HG02763 (cell line): ENCODE results near the gene GPALPP1.
"Not testable (repeated sequence)": the region's sequence is repeated elsewhere in the genome, so short reads cannot be mapped to it uniquely, and the experiment has no call there.

Source experiments
- ATAC-seq: cut with Tn5 transposase; IDR thresholded peaks from one replicate; pipeline ENCODE4 v1.9.1; 2021; ENCODE audit warnings: mild to moderate bottlenecking, moderate library complexity; ENCODE audit not compliant: unreplicated experiment

The GPALPP1 gene, protein sequence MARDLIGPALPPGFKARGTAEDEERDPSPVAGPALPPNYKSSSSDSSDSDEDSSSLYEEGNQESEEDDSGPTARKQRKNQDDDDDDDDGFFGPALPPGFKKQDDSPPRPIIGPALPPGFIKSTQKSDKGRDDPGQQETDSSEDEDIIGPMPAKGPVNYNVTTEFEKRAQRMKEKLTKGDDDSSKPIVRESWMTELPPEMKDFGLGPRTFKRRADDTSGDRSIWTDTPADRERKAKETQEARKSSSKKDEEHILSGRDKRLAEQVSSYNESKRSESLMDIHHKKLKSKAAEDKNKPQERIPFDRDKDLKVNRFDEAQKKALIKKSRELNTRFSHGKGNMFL

DNA sequence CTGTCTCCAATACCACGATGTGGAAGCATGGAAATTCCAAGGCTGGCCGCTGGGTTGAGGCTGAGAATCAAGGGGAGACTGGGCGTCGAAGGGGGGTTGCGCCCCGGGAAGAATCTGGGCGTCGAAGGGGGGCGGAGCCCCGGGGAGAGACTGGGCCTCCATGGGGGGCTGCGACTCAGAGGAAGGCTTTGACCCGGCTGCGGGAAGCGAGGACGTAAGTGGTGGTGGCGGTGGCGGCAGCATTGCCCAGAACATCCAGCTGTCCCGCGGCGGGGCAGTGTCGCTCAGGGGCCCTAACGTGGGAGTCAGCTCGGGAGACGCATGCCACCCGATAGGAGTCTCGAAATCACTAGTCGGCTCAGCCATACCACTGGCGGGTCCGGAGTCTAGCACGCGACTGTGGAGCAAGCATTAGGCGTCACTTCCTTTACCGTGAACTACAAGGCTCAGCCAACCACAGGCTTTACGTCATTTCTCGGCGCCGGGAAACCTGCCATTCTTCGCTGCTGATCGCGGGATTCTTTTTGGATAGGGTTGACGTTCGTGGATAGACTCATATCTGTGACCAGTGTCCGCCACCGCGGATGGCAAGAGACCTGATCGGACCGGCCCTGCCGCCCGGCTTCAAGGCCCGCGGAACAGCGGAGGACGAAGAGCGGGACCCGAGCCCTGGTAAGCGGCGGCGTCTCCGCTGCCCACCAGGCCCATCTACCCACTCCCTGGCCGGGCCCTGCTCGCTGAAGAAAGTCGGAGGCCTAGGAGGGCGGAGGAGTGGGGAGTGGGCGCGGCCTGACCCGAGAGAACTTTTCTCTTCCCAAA lies at the start of gene GPALPP1, which contains the start of gene NUFIP1:
TSS of gene GPALPP1 (plus strand) at position 468 of the 819 bp plus-strand sequence. CDS start at position 585, 117 bp downstream.
TSS of gene NUFIP1 (minus strand) at position 401 of the 819 bp plus-strand sequence. CDS start at position 366, 35 bp downstream.
- peak; percentile 96 for ATAC-seq

DNA sequence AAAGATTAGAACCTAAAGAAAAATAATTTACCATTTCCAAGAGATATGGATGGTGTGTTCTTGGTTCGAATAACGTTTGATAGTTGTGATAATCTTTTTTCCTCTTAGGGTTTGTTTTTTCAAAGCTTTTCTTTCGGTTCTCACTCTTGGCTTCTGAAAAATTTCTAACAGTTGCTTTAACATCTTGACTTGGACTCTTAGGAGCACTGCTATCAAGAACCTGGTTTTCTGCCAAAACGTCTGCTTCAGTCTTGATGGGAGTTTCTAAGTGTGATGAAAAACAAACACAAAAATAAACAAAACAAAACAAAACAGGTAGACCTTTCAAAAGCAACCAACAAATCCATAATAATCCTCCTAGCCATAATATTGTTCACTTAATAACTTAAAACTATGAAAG lies 45.9 kb upstream of the GPALPP1 start:
- ATAC-seq: not testable (repeated sequence)

DNA sequence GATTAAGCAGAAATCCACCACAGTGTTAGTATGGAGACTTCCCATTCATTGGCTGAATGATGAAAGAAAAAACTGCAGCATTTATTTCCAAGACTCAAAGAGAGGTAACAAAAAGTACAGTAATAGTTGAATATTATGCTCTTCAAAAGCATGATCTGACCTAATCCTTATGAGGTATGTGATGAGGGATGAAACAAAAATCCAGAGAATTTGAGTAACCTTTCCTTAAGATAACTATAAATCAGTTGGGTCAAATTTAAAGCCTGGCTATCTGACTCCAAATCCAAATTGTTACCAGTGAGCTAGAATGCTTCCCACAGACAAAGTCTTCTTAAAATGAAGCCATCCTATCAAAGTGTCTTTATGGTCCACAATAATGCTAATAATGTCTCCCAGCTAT lies 38.2 kb upstream of the GPALPP1 start:
- ATAC-seq: no peak

DNA sequence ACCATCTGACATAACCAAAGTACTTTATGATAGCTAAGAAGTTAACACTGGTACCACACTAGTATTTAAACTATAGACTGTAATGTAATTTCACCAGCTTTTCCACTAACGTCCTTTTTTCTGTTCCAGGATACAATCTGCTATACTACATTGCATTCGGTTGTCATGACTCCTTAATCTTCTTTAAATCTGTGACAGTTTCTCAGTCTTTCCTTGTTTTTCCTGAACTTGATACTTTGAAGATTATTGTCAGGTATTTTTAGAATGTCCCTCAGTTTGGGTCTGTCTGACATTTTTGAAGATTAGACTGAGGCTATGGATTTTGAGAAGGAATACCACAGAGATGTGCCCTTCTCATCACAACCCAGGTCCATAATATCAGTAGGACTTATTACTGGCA lies 36.7 kb upstream of the GPALPP1 start:
- ATAC-seq: no peak

DNA sequence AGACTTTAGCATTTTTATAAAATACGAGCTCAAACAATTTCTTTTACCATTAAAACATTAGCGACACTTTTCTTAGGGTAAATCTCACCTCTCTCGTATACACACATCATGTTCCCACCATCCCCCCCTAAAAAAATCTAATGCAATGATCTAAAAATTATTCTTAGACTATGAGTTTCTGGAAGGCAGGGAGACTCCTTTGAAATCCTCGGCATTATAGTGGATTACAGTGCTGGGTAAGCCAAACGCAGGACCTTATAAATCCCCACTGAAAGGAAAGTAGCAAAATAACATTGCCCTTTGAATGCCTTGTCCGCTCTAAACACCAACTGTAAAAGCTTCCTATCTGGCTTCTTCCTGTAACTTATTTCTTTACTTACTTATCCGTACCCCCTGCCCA lies 35.1 kb upstream of the GPALPP1 start:
- ATAC-seq: no peak

DNA sequence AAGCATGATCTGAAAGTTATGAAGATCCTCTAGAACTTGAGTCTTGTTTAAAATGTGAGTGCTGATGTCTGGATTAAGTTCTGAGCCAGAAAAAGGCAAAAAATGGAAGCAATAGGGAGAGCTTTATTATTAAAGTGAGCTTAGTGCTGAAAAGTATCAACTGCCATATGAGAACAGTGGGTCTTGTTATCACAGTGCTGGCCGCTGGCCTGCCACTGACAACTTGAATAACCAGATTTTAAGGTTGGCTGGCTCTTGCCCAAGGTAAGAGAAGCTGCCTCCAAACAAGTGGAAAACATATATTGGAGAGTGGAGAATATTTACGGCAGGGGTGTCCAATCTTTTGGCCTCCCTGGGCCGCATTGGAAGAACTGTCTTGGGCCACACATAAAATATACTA lies 33.9 kb upstream of the GPALPP1 start:
- no peak for ATAC-seq

DNA sequence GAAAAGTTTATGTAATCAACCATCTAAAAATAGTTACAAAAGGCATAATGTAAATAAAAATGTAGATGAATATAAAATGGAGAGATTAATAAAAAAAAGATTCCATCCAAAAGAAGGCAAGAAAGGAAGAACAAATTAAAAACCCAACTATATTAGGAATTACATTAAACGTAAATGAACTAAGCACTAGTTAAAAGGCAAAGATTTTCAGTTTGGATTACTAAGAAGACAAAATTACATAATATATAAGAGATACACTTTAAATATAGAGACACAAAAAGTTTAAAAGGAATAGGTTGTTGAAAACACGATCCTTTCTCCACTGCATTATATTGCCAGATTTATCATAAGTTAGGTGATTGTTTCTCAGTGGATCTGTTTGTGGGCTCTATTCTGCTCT lies 27.3 kb upstream of the GPALPP1 start:
- no peak for ATAC-seq

DNA sequence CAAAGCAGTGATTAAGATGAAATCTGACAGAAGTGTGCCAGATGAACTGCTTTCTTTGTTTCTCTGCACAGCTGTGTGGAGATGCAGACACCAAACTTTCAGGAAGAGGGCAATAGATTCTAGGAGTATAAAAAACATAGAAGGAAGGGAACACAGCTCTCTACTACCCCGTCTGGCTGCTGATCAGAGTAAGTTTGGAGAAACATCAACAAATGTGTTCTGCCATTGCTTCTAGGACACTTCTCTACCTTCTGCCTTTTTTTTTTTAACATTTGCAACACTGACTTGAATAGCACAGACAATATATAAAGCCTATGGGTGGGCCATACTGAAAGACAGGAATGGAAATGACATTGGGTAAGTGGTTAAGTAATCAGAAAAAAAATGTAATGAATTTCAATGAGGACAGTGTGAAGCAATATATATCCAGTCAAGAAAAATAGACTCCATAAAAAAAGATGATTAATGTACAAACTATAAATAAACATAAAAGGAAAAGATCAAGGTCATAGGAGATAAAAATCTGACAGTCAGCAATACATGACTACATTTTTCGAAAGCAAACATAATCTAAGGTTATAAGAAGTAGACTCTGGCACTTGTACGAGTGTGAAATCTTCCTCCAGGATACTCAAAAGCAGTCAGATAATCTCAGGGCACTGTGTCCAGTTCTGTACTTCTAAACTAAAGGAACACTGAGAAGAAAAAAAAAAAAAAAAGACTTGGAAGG lies 21.5 kb upstream of the GPALPP1 start:
- ATAC-seq: no peak

DNA sequence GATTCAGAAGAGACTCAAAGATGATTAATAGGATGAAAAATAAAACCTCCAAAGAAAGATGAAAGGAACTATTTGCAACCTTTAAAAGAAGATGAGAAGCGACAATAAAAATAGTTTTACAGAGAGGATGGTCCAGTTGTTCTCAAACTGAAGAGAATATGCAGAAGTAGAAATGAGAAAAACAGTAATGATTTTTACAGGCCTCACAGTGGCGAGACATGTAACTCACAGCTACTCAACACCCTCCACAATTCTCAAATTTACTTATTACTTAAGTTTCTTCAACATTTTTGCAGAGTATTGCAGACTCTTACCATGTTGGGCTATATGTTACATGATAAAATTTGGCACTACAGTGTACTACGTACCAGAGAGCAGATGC lies 20.9 kb upstream of the GPALPP1 start:
- ATAC-seq: no peak

DNA sequence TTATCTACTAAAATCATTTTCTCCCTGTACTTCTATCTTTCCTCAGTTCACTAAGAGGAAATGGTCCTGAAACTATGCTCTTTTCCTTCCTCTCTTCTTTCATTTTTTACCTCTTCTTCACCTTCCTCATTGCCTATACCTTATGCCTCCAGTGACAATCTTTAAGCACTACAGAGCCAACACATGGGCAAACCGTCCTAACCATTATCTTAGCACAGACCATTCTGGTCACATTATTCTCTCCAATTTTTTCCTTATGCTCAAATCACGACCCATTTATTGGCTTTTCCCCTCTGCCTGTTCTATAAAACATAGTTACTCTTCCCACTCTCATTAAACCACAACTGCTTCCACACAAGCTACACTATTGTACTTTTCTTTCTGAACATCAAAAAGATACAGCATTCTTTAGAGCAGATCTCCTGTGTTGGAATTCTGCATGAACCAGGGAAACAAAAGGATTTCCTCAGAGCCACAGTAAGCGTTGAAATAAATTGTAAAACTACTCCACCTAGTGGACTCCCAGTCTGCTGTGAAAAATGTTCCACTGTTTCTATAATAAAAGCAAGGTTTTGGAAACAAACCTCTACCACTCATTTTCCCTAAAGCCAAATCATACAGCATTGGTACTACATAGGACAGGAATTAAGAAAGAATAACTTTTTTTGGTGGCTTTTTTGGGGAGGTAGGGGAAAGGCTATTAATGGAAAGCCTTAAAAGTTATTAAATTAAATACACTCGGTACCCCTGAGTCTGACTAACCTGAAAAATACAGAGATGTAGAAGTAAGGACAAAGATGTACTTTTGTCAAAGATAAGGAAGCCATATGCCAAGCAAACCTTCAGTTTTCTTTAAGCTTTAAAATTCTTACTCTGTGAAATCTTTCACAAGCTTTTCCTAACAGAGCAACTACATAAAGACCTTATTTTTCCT lies 19.5 kb upstream of the GPALPP1 start:
- ATAC-seq: no peak

DNA sequence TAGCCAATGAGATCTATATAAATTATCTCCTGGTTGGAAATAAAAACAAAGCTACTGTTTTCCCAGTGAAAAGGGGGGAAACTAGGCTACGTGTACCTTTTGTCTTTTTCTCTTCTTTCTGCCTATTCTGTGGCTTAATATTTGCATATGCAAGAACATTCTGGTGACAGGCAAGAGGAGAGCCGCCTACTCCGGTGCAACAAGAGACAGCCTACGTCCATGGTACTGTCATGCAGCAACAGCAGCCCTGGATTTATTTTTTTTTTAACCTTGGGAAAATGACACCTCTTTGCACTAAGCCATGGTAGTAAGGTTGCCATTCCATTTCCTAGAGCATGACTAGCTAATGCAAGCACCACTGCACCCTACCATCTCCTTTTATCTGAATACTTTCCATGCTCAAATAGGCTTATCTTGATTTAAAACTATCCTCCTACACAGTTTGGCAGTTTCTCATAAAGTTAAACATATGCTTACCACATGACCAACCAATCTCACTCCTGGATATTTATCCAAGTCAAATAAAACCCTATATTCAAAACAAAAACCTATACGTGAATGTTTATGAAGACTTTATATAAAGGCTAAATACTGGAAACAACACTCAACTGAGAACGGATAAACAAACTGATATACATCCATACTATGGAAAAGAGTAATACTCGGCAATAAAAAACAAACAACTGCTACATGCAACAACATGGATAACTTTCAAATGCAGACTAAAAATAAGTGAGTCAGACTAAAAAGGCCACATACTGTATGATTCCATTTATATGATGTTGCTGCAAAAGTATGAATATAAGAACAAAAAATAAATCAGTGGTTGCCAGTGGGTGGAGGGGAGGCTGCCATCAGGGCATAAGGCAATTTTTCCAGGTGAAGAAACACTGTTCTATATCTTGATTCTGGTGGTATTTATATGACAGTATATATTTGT lies 17.4 kb upstream of the GPALPP1 start:
- ATAC-seq: no peak

DNA sequence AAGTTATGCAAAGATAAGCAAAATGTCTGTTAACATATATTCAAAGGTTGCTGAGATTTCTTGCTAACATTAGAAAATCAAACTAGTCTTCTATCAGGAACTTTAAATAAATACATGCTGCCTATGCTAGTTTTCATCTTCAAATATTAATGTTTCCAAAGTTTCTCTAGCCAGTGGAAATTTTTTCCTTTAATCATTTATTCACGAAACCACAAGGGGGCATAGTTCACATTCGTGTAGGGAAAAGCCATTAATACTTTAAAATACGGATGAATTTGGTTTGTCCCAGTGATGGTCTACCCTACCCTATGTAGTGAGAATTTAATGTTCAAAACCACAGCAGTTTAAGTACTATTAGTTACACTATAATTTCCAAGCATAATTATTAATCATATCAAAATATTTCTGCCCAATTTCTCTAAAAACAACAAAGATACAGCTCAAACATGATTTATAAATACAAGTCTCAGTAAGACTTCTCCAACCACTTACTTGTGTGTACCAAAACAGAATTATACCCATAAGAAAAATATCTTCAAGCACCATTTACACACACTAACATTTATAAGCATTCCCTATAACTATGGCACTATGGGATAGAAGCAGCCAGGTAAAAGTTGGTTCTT lies 16.3 kb upstream of the GPALPP1 start:
- no peak for ATAC-seq

DNA sequence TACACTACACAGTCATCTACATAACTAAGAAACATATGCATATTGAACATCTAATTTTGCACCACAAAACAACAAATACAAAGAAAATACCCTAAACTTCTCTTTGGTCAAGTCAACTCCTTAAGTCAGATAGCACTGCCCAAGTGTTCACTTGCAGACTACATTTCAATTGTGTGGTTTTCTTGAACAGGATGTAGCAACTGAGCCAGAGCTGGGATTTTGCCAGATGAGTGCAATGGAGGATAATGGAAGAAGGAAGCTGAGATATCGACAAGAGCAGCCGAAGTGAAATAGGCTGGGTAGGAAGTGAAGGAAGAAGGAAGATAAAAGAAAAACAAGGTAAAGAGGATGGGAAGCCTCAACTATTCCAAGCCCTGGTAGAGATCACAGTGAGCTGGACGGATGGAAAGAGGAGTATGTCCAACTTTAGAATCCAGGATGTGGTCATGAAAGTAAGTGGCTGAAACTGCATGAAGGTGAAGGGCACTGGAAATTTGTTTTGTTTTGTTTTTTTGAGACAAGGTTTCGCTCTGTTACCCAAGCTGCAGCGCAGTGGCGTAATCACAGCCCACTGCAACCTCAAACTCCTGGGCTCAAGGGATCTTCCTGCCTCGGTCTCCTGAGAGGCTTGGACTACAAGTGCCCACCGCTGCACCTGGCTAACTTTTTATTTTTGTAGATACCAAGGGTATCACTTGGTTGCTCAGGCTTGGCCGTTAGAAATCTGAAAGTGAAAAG lies 15.1 kb upstream of the GPALPP1 start:
- ATAC-seq: peak; percentile 60

DNA sequence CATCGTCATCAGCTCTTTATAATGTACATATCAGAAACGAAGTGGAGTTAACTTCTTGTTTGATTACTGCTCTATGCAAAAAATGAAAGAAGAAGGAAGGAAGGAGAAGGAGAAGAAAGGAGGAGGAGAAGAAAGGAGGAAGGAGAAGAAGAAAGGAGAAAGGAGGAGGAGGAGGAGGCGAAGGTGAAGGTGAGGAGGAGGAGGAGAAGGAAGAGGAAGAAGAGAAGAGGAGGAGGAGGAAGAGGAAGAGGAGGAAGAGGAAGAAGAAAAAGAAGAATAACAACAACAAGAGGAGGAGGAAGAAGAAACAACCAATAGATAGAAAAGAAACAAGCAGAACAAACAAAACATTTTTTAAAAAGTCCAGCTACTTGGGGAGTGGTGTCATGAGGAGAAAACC lies 13.1 kb upstream of the GPALPP1 start:
- ATAC-seq: no peak

DNA sequence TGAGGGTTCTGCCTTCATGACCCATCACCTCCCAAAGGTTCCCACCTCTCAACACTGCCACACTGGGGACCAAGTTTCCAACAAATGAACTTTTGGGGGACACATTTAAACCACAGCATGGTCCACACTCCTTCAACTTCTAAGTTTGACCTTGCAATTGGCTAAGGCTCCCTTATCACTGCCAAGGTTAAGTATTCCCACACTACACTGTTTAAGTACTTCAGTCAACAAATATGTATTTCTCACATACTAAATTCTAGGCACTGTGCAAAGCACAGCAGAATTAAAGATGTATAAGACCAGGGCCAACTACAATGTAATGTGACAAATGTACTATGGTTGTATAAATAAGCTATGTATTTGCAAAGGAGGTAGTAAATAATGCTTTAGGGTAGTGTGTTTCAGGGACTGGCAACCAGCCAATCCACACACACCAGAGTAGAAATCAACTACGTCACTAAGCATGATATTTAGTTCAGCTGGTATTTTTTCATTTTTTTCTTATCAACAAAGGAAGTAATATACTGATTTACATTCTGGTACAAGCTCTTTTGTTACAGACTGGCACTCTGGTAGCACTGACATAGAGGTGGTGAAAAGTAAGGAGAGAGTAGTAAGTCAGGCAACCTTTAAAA lies 12.3 kb upstream of the GPALPP1 start:
- ATAC-seq: no peak

DNA sequence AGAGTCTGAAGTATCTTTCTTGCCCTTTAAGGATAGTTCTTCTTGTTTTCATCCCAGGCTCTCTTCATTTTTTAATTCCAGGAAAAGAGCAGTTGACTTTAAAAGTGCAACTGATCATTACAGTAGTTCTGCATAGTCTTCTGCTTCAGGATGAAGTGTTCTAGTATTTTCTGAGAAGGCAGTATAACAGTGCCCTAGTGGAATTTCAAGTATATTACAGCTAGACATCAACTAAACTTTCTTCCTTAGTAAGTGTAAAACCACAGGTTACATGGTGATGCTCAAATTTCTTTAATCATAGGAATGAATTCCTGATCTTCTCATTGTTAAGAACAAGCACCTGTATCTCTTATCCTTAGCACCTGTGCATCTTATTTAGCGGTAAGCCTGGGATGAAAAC lies 11.0 kb upstream of the GPALPP1 start:
- ATAC-seq: no peak

DNA sequence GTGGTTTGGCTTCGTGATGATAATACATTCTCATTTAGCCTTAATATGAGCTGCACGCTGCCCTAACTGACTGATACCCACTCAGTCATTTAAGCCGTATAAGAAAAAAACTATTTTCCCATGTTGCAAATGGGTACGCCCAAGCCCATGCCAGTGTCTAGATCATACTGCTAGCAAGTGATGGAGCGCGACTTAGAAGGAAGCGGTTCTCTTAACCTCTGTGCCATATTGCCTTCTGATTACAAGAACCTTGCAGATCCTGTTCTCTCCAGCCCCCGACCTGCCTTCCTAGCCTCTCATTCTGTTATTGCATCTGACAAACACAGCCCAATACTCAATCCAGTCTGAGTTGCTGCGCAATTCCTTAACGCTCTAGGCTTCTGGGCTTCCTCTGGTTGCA lies 603 bp downstream of the GPALPP1 start:
- no peak for ATAC-seq

DNA sequence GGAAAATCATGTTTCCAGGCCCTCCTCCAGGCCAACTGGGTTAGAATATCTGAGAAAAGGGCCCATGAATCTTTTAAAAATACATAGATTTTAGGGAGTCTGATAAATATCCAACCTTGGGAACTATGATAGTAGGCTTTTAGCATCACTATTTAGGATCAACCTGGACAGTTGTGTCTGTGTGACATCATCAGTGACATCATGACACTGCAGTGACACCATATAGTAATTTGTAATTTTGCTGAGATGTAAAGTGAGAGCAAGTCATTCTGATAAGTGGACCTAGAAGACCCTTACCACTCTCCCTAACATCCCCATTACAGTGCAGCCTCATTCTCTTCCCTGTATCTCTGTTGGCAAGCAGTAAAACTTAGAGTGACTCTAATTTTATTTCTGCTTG lies 14.1 kb downstream of the GPALPP1 start:
- no peak for ATAC-seq
